MCF 10A (cell line): ENCODE results near the gene ITGB1. TPM values are rescaled to one million over a fixed set of nuclear protein-coding genes. Genes with fewer than 3 reads are reported as not detected.

Experiments
- BruUV-seq: library from RNA; stranded (reverse); fragments of 400-500 nt; replicated peaks from 2 replicates; lab custom pipeline; 2021; lab: Mats Ljungman, UMichigan
- CTCF ChIA-PET: fragments of 300-600 bp; sonication (Branson Sonifier 250); formaldehyde crosslinking; extraction: SDS; loops from one replicate; lab custom pipeline; 2021; ENCODE audit warnings: antibody characterized with exemption, inconsistent platforms; lab: Yijun Ruan, JAX
- POLR2A ChIA-PET: fragments of 300-600, 350-650 bp; sonication (Branson Sonifier 250); formaldehyde crosslinking; extraction: SDS; loops from one replicate; lab custom pipeline; 2020; ENCODE audit warnings: antibody characterized with exemption, inconsistent platforms; lab: Yijun Ruan, JAX
- DNase-seq: peaks from one replicate; pipeline ENCODE4 v3.0.0-alpha.2; 2018; ENCODE audit not compliant: unreplicated experiment
- H3K27ac Mint-ChIP-seq: one replicate; pipeline ENCODE4 v1.8.0; 2022; ENCODE audit warnings: mild to moderate bottlenecking, low read depth, mixed read lengths; ENCODE audit not compliant: unreplicated experiment
- H3K27me3 Mint-ChIP-seq: one replicate; pipeline ENCODE4 v1.8.0; 2022; ENCODE audit warnings: mixed read lengths; ENCODE audit not compliant: insufficient read depth, unreplicated experiment
- H3K36me3 Mint-ChIP-seq: one replicate; pipeline ENCODE4 v1.8.0; 2022; ENCODE audit warnings: mild to moderate bottlenecking, moderate library complexity, mixed read lengths; ENCODE audit not compliant: insufficient read depth, unreplicated experiment
- H3K4me1 Mint-ChIP-seq: one replicate; pipeline ENCODE4 v1.8.0; 2022; ENCODE audit warnings: mixed read lengths; ENCODE audit not compliant: insufficient read depth, unreplicated experiment
- H3K4me3 Mint-ChIP-seq: one replicate; pipeline ENCODE4 v1.8.0; 2022; ENCODE audit warnings: mild to moderate bottlenecking, moderate library complexity, mixed read lengths; ENCODE audit not compliant: unreplicated experiment
- H3K9me3 Mint-ChIP-seq: one replicate; pipeline ENCODE4 v1.8.0; 2022; ENCODE audit warnings: mixed read lengths; ENCODE audit not compliant: unreplicated experiment
- CTCF ChIP-seq: fragments of 200-600 bp; IDR thresholded peaks from one replicate; pipeline ENCODE4 v1.8.0; 2022; ENCODE audit warnings: antibody characterized with exemption, mild to moderate bottlenecking; ENCODE audit not compliant: unreplicated experiment
- intact Hi-C: fragments of 100-400 bp; cut with micrococcal nuclease; formaldehyde crosslinking; loops from 2 replicates; pipeline ENCODE4 v1.14.1; 2022
- total RNA-seq: library from RNA; stranded (reverse); gene quantifications from 2 replicates; pipeline ENCODE4 v1.2.3, GENCODE V29; 2022

ITGB1 gene
- total RNA-seq, 1 experiment from 2014 or later: 703 TPM

GRCh38 chr10:32929634-32930033 lies 28.4 kb downstream of the ITGB1 start:
- ChIA-PET CTCF (interaction anchor here (0.5 kb wide), 1 partner anchor 81 kb away, joined by 3 read pairs; no protein-coding TSS in a partner anchor), POLR2A (interaction anchor here (1.4 to 19.5 kb wide), 5 partner anchors 9 to 75 kb away, joined by 3 to 333 read pairs (median 6); partner anchors contain the start of gene ITGB1)
- Mint-ChIP-seq H3K4me3 (no peak overlapping the region), H3K9me3 (no peaks in the 10 kb centered on the region), H3K27me3 (no peaks in the 10 kb centered on the region), H3K36me3 (peaks cover 100% of the 10 kb centered on the region), H3K4me1 (peaks cover 19% of the 10 kb centered on the region), H3K27ac (peak overlapping the region; percentile 49)
- no peak for DNase-seq
- no peak for TF ChIP-seq CTCF
- intact Hi-C loops: no loop called here
- BruUV-seq: no TSS peak

- BruUV-seq: no TSS peak
- CTCF ChIA-PET: no interaction called here
- DNase-seq: no peak
- POLR2A ChIA-PET: interaction anchor here (2.9 to 19.5 kb wide), 2 partner anchors 11 to 26 kb away, joined by 13 to 333 read pairs; partner anchors contain the start of gene ITGB1
- Mint-ChIP-seq H3K27me3 (no peaks in the 10 kb centered on the region), H3K4me1 (peaks cover 28% of the 10 kb centered on the region), H3K9me3 (no peaks in the 10 kb centered on the region), H3K27ac (no peak overlapping the region), H3K4me3 (no peak overlapping the region), H3K36me3 (peaks cover 98% of the 10 kb centered on the region)
- intact Hi-C loops: no loop called here
- TF ChIP-seq CTCF: no peak
These were observed 30.3 kb downstream of the ITGB1 start for GRCh38 chr10:32927750-32928149.

- DNase-seq: no peak
- Mint-ChIP-seq H3K9me3 (no peaks in the 10 kb centered on the region), H3K27ac (peak overlapping the region; percentile 28), H3K36me3 (peaks cover 96% of the 10 kb centered on the region), H3K27me3 (no peaks in the 10 kb centered on the region), H3K4me1 (peaks cover 23% of the 10 kb centered on the region), H3K4me3 (no peak overlapping the region)
- intact Hi-C loops: no loop called here
- CTCF ChIA-PET: interaction anchor here (0.5 kb wide), 1 partner anchor 22 kb away, joined by 3 read pairs; no protein-coding TSS in a partner anchor
- no peak for TF ChIP-seq CTCF
- POLR2A ChIA-PET: interaction anchor here (0.6 to 1.4 kb wide), 5 partner anchors 11 to 57 kb away, joined by 3 to 4 read pairs (median 3); no protein-coding TSS in a partner anchor
- BruUV-seq: no TSS peak
These were observed 34.2 kb downstream of the ITGB1 start for GRCh38 chr10:32923849-32924248.

GRCh38 chr10:32923134-32923533 lies 34.9 kb downstream of the ITGB1 start:
- Mint-ChIP-seq H3K4me3 (no peak overlapping the region), H3K27me3 (no peaks in the 10 kb centered on the region), H3K9me3 (no peaks in the 10 kb centered on the region), H3K36me3 (peaks cover 96% of the 10 kb centered on the region), H3K4me1 (peaks cover 16% of the 10 kb centered on the region), H3K27ac (no peak overlapping the region)
- no peak for TF ChIP-seq CTCF
- no TSS peak for BruUV-seq
- DNase-seq: no peak
- intact Hi-C loops: no loop called here
- ChIA-PET CTCF (interaction anchor here (0.5 kb wide), 1 partner anchor 23 kb away, joined by 3 read pairs; no protein-coding TSS in a partner anchor), POLR2A (interaction anchor here (0.6 to 1.4 kb wide), 6 partner anchors 11 to 978 kb away, joined by 3 to 4 read pairs (median 3); no protein-coding TSS in a partner anchor)
